Mesothelial cell of epicardium (in vitro differentiated cells): ENCODE measurements around the gene ASB18. TPM values are rescaled to one million over a fixed set of nuclear protein-coding genes. Genes with fewer than 3 reads are reported as not detected.

Experiments used
- DNase-seq, 2 experiments: peaks; one replicate each; pipeline ENCODE4 v3.0.0; 2021; ENCODE audit warnings: low spot score in 2 of 2; ENCODE audit not compliant: unreplicated experiment in 2 of 2
- H3K27ac Mint-ChIP-seq: 2 replicates; pipeline ENCODE4 v1.8.0; 2021; ENCODE audit warnings: mixed read lengths
- H3K27me3 Mint-ChIP-seq: 2 replicates; pipeline ENCODE4 v1.8.0; 2021; ENCODE audit warnings: low read depth, mixed read lengths
- H3K36me3 Mint-ChIP-seq: 2 replicates; pipeline ENCODE4 v1.8.0; 2021; ENCODE audit warnings: mixed read lengths
- H3K4me1 Mint-ChIP-seq: 2 replicates; pipeline ENCODE4 v1.8.0; 2021; ENCODE audit warnings: mixed read lengths
- H3K4me3 Mint-ChIP-seq: 2 replicates; pipeline ENCODE4 v1.8.0; 2021; ENCODE audit warnings: mild to moderate bottlenecking, moderate library complexity, mixed read lengths
- H3K9me3 Mint-ChIP-seq: 2 replicates; pipeline ENCODE4 v1.8.0; 2021; ENCODE audit warnings: mixed read lengths
- total RNA-seq: library from RNA; stranded (reverse); gene quantifications from 3 replicates; pipeline ENCODE4 v1.2.1, GENCODE V29; 2021
- TF ChIP-seq, protein P1 (sequence below): fragments of 200-600 bp; sonication (generic); IDR thresholded peaks from one replicate; pipeline ENCODE4 v1.5.0; 2021; ENCODE audit warnings: antibody characterized with exemption; ENCODE audit not compliant: unreplicated experiment

Gene ASB18
- total RNA-seq, 1 donor from 2014 or later: not detected

DNA sequence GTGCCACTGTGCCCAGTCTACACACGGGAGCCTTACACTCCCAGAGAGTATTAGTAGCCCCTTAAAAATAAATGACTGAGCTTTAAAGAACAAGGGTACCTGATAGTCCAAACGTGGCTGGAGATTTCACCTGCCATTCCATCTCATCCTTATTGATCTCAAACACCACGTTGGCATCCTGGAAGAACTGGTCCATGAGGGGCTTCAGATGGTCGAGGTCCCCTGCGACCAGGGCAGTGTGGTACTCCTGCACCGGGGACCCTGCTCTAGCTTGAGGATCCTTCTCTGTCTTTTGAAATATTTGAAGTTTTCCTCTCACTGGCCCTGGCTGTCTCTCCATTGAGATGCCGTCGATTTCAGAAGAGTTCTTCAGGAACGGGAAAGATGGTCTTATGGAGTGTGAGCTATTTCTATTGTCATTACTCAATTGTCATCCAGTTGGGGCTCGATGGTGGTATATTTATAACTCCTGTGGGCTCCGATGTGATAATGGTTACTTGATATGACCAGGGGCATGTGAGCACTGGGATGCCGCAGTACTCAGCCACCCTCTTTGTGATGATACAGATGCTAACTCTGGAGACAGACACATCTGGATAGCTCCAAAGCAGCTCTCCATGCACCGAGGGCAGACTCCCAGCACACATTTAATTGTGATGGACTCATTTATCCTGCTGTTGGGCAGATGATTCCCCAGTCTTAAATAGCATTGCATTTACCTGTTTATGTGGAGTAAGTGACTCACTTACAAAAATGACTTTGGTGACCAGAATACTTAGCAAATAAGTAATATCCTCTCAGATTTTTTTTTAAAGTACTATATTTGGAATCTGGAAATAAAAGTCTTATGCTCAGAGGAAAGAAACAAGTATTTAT is 22.8 kb downstream of the ASB18 start:
- TF ChIP-seq, protein P1, sequence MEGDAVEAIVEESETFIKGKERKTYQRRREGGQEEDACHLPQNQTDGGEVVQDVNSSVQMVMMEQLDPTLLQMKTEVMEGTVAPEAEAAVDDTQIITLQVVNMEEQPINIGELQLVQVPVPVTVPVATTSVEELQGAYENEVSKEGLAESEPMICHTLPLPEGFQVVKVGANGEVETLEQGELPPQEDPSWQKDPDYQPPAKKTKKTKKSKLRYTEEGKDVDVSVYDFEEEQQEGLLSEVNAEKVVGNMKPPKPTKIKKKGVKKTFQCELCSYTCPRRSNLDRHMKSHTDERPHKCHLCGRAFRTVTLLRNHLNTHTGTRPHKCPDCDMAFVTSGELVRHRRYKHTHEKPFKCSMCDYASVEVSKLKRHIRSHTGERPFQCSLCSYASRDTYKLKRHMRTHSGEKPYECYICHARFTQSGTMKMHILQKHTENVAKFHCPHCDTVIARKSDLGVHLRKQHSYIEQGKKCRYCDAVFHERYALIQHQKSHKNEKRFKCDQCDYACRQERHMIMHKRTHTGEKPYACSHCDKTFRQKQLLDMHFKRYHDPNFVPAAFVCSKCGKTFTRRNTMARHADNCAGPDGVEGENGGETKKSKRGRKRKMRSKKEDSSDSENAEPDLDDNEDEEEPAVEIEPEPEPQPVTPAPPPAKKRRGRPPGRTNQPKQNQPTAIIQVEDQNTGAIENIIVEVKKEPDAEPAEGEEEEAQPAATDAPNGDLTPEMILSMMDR: no peak
- H3K36me3 Mint-ChIP-seq: peaks cover 2% of the 10 kb centered on the region
- H3K4me1 Mint-ChIP-seq: peaks cover 17% of the 10 kb centered on the region
- H3K4me3 Mint-ChIP-seq: no peak overlapping the region
- H3K27ac Mint-ChIP-seq: no peak overlapping the region
- DNase-seq: no peak
- H3K27me3 Mint-ChIP-seq: peaks cover 44% of the 10 kb centered on the region
- no peaks in the 10 kb centered on the region for H3K9me3 Mint-ChIP-seq

DNA sequence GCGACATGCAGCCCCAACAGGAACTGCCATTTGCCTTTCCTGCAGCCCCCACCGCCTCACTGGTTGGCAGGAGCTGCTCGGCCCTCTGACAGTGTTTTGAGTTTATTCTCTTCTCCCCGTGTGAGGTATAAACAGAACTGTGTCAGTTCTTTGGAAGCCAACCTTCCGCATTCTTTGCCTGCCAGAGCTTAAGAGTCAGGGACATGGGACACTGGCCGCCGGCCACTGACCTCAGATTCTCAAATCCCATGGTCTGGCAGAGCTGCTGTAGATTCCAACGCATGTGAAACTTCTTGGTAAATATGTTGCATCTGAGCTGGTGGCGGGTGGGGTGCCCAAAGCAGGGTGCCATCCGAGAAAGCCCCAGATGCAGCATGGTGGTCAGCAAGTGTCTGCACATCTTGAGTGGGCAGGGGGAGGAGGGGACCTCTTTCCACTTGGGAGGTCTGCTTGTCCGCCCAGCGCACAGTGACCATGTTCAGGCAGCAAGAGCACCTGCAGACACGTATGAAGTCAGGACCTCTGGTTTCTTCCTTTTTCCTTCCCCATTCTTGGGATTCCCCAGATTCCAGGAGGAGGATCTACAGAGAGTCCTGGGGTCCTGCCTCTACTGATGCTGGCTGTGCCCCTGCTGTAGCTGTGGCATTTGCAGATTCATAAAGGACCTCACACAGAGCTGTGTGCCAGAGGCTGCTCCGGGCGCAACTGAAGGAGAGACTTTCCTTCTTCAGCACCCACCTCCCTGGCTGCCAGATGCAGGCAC is 23.8 kb downstream of the ASB18 start:
- peaks cover 22% of the 10 kb centered on the region for H3K4me1 Mint-ChIP-seq
- H3K27ac Mint-ChIP-seq: peak overlapping the region; percentile 56
- TF ChIP-seq, protein P1: no peak
- DNase-seq: no peak
- peaks cover 54% of the 10 kb centered on the region for H3K27me3 Mint-ChIP-seq
- H3K4me3 Mint-ChIP-seq: no peak overlapping the region
- H3K36me3 Mint-ChIP-seq: peaks cover 2% of the 10 kb centered on the region
- H3K9me3 Mint-ChIP-seq: no peaks in the 10 kb centered on the region

DNA sequence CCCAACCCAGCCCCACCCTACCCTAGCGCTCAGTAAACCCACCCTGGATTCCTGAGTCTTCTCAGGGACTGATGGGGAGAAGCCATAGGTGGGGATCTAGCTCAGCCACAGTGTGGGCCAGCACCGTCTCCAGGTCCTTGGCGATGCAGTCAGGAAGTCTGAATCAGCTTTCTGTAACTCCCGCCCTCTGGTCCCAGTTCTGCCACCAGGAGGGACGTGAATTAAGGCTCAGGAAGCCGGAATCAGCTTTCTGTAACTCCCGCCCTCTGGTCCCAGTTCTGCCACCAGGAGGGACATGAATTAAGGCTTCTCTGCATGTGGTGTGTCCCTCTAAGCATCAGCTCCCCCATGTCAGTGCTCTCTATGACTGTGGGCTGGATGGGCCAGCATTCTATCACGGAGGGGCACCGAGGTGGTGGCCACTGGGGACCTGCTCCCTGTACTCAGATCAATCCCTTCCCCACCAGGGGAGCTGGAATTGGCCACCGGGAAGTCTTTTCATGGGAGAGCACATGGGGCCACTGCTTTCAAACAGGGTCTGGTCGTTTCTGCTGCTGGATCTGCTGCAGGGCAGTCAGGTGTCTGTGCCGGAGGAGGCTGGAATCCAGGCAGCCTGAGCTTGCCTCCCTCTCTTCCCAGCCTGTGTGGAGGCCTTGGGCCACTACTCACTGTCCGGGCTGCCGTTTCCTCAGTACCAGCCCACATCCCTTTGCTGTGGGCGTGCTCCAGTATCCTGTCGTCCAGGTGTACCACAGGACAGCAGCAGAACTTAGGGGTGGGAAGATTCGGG is 24.7 kb downstream of the ASB18 start:
- Mint-ChIP-seq H3K4me3 (no peak overlapping the region), H3K9me3 (peaks cover 1% of the 10 kb centered on the region), H3K27me3 (peaks cover 64% of the 10 kb centered on the region), H3K4me1 (peaks cover 22% of the 10 kb centered on the region), H3K27ac (no peak overlapping the region), H3K36me3 (peaks cover 2% of the 10 kb centered on the region)
- no peak for DNase-seq
- TF ChIP-seq, protein P1: no peak

DNA sequence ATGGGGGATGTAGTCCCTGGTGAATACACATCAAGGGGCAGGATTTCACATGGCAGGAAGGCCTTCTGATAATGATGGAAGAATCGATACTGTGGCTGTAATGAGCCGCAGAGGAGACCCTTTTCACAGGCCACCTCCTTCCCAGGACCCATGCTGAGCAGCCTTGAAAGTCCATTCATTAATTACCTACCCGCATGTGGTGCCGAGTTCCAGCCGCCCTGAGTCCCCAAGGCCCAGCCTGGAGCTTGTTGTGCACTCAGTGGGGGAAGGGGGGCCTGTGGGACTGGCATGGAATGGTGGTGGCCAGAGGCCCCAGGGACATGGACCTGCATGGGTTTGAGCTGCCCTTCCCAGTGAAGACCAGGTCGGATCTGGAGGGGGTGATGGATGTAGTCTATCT is 25.5 kb downstream of the ASB18 start:
- no peak for DNase-seq
- Mint-ChIP-seq H3K27ac (no peak overlapping the region), H3K4me1 (peaks cover 22% of the 10 kb centered on the region), H3K27me3 (peaks cover 70% of the 10 kb centered on the region), H3K36me3 (peaks cover 2% of the 10 kb centered on the region), H3K9me3 (peaks cover 5% of the 10 kb centered on the region), H3K4me3 (peak overlapping the region; percentile 4)
- TF ChIP-seq, protein P1: no peak

DNA sequence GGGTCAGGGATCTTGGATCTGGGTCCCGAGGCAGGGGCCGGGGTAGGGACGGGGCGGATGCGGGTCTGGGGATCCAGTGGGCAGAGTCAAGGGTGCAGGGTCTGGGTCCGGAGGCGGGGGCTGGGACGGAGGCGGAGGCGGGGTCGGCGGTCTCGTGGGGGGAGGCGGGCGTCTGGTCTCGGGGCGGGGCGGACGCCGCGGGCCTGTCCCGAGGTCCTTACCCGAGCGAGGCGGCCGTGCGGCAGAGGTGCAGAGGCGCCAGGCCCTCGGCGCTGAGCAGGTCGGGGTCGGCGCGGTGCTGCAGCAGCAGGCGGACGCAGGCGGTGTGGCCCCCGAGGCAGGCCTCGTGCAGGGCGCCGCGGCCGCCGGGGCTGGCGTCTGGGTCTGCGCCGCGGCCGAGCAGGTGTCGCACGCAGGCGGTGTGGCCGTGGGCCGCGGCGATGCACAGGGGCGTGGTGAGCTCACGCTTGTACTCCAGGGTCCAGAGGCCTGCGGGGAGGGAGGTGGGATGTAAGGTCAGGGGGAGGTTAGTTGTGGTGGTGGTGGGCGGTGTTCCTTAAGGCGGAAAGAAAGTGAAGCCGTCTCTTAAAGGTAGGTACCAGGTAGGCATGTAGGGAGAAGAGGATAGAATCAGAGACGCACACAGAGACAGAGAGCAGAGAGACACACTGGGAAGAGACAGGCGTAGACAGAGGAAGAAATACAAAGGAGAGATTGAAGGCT is 26.6 kb downstream of the ASB18 start:
- TF ChIP-seq, protein P1: no peak

More for the DNA sequence above, 26.6 kb downstream of the ASB18 start:
- H3K36me3 Mint-ChIP-seq: peaks cover 2% of the 10 kb centered on the region
- peak overlapping the region; percentile 53 for H3K4me3 Mint-ChIP-seq
- H3K27me3 Mint-ChIP-seq: peaks cover 70% of the 10 kb centered on the region
- H3K9me3 Mint-ChIP-seq: peaks cover 9% of the 10 kb centered on the region
- peaks cover 22% of the 10 kb centered on the region for H3K4me1 Mint-ChIP-seq
- no peak for DNase-seq
- no peak overlapping the region for H3K27ac Mint-ChIP-seq
